Measurements from ENCODE around the gene CCDC74B.
"Not testable (repeated sequence)": the region's sequence is repeated elsewhere in the genome, so short reads cannot be mapped to it uniquely, and the experiment has no call there.

CCDC74B gene

DNA sequence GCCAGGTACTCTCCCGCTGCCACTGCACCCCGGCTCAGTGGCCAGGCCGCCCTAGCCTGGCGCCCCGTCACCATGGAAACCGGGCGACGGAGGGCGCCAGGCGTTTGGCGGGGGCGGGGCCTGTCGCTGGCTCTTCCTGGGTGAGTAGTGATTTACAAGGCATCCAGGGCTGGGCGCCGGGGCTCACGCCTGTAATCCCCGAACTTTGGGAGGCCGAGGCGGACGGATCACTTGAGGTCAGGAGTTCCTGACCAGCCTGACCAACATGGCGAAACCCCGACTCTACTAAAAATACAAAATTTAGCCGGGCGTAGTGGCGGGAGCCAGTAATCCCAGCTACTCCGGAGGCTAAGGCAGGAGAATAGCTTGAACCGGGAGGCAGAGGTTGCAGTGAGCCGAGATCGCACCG is at the start of gene CCDC74B:
CCDC74B (minus strand) TSS at position 107 of the 409 bp plus-strand sequence. CDS start 116 bp downstream, outside the sequence.
- ATAC-seq (replicated peaks) (peak; percentile 84 to 88), DNase-seq (peak; percentile 39)
- H3K9me3 Mint-ChIP-seq, H3K36me3 Mint-ChIP-seq: not testable (repeated sequence)
- peak within 1 kb of the TSS; percentile 87 for H3K27ac Mint-ChIP-seq
- H3K4me3 Mint-ChIP-seq: peak within 1 kb of the TSS; percentile 81 to 83
- peaks cover 8 to 20% of the 10 kb centered on the region in 2 donors for H3K4me1 Mint-ChIP-seq
- peaks cover 16 to 33% of the 10 kb centered on the region in 2 donors for H3K27me3 Mint-ChIP-seq

DNA sequence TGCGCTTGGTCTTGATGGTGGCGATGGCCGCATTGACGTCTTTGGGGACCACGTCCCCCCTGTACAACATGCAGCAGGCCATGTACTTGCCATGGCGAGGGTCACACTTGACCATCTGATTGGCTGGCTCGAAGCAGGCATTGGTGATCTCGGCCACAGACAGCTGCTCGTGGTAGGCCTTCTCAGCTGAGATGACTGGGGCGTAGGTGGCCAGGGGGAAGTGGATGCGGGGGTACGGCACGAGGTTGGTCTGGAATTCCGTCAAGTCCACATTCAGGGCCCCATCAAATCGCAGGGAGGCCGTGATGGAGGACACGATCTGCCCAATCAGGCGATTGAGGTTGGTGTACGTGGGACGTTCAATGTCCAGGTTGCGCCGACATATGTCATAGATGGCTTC is 48.9 kb upstream of the CCDC74B start:
- not testable (repeated sequence) for H3K4me1 Mint-ChIP-seq; H3K4me3 Mint-ChIP-seq; ATAC-seq (replicated peaks); H3K27me3 Mint-ChIP-seq; H3K9me3 Mint-ChIP-seq; DNase-seq
- Mint-ChIP-seq H3K27ac (peak overlapping the region; percentile 28), H3K36me3 (peaks cover 6 to 14% of the 10 kb centered on the region in 2 donors)

DNA sequence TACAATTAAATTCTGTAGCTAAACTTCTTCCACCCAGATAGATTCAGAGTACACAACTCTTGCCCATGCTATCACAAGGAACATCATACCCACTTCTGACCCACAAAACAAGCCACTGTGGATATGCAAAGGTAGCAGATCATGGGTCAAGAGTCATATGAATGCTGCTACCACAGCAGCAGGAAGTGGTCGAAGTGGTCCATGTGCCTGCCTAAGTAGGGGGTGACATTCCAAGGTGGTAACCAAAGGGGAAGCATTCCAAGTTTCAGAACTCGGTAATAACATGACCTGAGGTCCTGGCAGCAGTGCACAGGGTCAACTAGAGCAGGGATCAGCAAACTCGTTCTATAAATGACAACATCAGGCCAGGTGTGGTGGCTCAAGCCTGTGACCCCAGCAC is 47.5 kb upstream of the CCDC74B start:
- H3K4me1 Mint-ChIP-seq; H3K27ac Mint-ChIP-seq; DNase-seq; ATAC-seq (replicated peaks); H3K9me3 Mint-ChIP-seq; H3K27me3 Mint-ChIP-seq; H3K4me3 Mint-ChIP-seq: not testable (repeated sequence)
- peaks cover 5 to 20% of the 10 kb centered on the region in 2 donors for H3K36me3 Mint-ChIP-seq

- not testable (repeated sequence) for H3K27ac Mint-ChIP-seq; DNase-seq; ATAC-seq (replicated peaks); H3K27me3 Mint-ChIP-seq; H3K4me1 Mint-ChIP-seq; H3K4me3 Mint-ChIP-seq; H3K9me3 Mint-ChIP-seq
- H3K36me3 Mint-ChIP-seq: peaks cover 7 to 23% of the 10 kb centered on the region in 2 donors
These were observed 46.4 kb upstream of the CCDC74B start for GRCh38 chr2:130191319-130191718.

GRCh38 chr2:130190237-130190636 is 45.3 kb upstream of the CCDC74B start:
- no peak for ATAC-seq (replicated peaks)
- peaks cover 14 to 34% of the 10 kb centered on the region in 2 donors for H3K36me3 Mint-ChIP-seq
- no peaks in the 10 kb centered on the region for H3K9me3 Mint-ChIP-seq
- no peak overlapping the region for H3K27ac Mint-ChIP-seq
- no peaks in the 10 kb centered on the region for H3K27me3 Mint-ChIP-seq
- no peak for DNase-seq
- H3K4me3 Mint-ChIP-seq: no peak overlapping the region
- H3K4me1 Mint-ChIP-seq: peaks cover 5 to 12% of the 10 kb centered on the region in 2 donors

DNA sequence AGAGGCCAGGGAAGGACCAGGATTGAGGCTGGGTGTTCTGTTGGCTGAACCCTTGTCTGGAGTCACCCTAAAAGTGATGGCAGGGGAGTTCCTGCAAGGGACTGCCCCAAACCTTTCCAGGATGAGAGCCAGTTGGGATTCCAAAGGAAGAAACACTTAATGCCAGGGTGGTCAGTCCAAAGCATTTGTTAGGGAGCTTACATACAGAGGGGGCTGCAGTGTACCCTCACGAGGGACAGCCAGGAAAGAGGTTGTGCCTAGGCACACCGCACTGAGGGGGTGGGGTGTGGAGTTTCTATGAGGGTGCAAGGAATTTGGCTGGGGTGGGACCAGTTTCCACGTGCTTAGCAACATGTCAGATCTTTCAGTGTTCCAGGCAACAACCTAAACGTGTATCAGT is 44.0 kb upstream of the CCDC74B start:
- ATAC-seq (replicated peaks); H3K4me3 Mint-ChIP-seq; H3K9me3 Mint-ChIP-seq; DNase-seq; H3K27ac Mint-ChIP-seq; H3K27me3 Mint-ChIP-seq: not testable (repeated sequence)
- Mint-ChIP-seq H3K36me3 (peaks cover 13 to 39% of the 10 kb centered on the region in 2 donors), H3K4me1 (peaks cover 5 to 14% of the 10 kb centered on the region in 2 donors)

DNA sequence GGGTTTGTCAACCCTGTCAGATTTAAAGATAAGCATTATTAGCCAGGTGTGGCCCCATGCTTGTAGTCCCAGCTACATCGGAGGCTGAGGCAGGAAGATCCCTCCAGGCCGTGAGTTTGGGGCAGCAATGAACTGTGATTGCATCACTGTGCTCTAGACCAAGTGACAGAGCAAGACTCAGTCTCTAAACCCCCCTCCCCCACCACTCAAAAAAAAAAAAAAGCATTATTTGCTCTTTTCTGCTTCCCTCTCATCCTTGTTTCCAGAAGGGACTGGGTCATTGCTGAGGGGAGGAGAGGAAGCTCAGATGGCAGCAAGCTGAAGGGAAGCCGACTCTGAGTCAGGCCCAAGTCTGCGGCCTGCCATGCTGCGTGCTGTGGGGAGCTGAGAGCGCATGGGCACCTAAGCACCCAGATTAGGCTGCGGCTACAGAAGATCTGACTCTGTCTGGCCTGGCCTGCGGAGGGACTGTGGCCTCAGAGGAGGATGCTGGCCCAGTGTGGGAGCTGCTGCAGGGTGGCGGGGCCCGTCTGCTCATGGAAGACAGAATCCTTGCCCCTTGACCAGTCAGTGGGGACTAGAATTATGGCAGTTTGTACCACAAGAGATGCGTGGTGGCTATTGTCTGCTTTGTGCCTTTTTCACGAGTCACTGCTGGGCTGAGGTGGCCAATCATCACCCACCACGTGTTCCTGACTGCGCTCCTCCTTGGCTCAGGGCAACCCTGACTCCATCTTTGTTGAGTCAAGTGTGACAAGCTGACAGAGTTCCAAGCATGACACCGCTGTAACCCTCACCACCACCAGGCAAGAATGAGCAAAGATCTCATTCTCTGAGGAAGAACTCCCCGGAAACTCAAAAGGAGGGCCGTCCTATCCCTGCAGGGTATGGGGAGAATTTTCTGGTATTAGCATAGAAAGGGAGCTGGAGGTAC is 43.2 kb upstream of the CCDC74B start:
- not testable (repeated sequence) for H3K9me3 Mint-ChIP-seq; H3K4me3 Mint-ChIP-seq; ATAC-seq (replicated peaks); DNase-seq; H3K27me3 Mint-ChIP-seq
- Mint-ChIP-seq H3K4me1 (peaks cover 9 to 22% of the 10 kb centered on the region in 2 donors), H3K27ac (peak overlapping the region; percentile 77), H3K36me3 (peaks cover 15 to 37% of the 10 kb centered on the region in 2 donors)

GRCh38 chr2:130187268-130187667 is 42.4 kb upstream of the CCDC74B start:
- DNase-seq (no peak), ATAC-seq (replicated peaks) (no peak)
- H3K27me3 Mint-ChIP-seq: no peaks in the 10 kb centered on the region
- H3K4me1 Mint-ChIP-seq: peaks cover 10 to 25% of the 10 kb centered on the region in 2 donors
- H3K4me3 Mint-ChIP-seq: no peak overlapping the region
- H3K27ac Mint-ChIP-seq: no peak overlapping the region
- no peaks in the 10 kb centered on the region for H3K9me3 Mint-ChIP-seq
- H3K36me3 Mint-ChIP-seq: peaks cover 15 to 37% of the 10 kb centered on the region in 2 donors

DNA sequence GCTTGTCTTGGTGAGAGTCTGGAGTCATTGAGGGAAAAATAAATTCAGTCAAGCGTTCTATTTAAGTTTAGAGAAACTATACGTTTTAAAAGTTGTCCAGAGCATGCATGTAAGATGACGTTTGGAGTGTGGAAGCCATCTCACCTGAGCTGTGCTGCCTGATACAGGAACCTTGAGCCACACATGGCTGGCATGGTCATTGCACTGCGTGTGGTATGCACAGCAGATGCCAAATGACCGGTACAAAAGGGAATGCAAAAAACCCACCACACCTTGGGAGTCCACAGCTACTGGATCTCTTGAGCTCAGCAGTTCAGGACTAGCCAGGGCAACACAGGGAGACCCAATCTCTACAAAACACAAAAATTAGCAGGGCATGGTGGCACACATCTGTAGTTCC is 41.5 kb upstream of the CCDC74B start:
- Mint-ChIP-seq H3K36me3 (peaks cover 14 to 33% of the 10 kb centered on the region in 2 donors), H3K4me3 (no peak overlapping the region)

GRCh38 chr2:130185896-130186295 is 41.0 kb upstream of the CCDC74B start:
- ATAC-seq (replicated peaks) (no peak), DNase-seq (no peak)
- peaks cover 10 to 25% of the 10 kb centered on the region in 2 donors for H3K4me1 Mint-ChIP-seq
- no peaks in the 10 kb centered on the region for H3K9me3 Mint-ChIP-seq
- H3K27ac Mint-ChIP-seq: peak overlapping the region; percentile 72
- H3K4me3 Mint-ChIP-seq: no peak overlapping the region
- no peaks in the 10 kb centered on the region for H3K27me3 Mint-ChIP-seq
- H3K36me3 Mint-ChIP-seq: peaks cover 17 to 33% of the 10 kb centered on the region in 2 donors

More for the DNA sequence above, 41.5 kb upstream of the CCDC74B start:
- ATAC-seq (replicated peaks) (no peak), DNase-seq (no peak)
- H3K9me3 Mint-ChIP-seq: no peaks in the 10 kb centered on the region
- peaks cover 10 to 25% of the 10 kb centered on the region in 2 donors for H3K4me1 Mint-ChIP-seq
- peak overlapping the region; percentile 25 for H3K27ac Mint-ChIP-seq
- no peaks in the 10 kb centered on the region for H3K27me3 Mint-ChIP-seq

GRCh38 chr2:130185436-130185835 is 40.5 kb upstream of the CCDC74B start:
- Mint-ChIP-seq H3K4me3 (no peak overlapping the region), H3K27me3 (no peaks in the 10 kb centered on the region), H3K27ac (peak overlapping the region; percentile 83), H3K36me3 (peaks cover 19 to 34% of the 10 kb centered on the region in 2 donors), H3K9me3 (no peaks in the 10 kb centered on the region), H3K4me1 (peaks cover 10 to 28% of the 10 kb centered on the region in 2 donors)
- no peak for DNase-seq
- ATAC-seq (replicated peaks): no peak

DNA sequence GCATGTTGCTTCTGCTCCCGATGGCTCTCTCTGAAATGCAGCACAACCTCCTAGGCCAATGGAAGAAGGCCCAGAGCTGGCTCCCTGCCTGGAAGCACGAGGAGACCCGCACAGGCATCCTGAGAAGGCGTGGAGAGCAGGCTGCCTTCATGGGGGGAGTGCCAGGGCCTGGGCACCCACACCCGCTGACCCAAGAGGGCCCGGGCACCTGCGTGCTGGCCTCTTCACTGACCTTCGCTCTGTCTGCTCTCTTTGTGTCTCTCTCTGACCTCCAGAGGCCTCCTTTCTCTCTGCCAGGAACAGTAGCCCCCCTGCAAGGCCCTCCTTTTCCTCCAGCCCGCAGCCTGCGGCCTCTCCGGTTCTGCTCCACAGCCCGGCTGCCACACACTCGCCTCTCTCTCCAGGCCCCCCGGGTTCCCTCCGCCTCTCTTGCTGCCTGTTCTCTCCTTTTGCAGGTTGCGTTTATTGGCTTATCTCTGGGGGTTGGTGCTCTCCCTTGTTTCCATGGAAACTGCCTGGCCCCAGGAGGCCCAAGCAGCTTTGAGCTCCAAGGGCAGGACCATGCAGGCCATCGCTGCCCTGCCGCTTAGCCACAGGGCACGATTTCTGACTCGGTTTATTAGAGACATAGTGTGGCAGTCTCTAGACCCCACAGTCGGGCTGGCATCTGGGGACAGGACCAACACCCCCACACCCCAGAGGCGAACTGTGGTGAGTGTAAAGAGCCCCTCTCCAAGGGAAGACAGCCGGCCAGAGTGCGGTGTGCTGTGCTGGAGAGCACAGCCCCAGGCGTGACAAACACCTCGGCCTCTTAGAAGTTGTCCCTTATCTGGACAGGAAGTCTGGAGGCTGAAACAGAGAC is 38.8 kb upstream of the CCDC74B start:
- Mint-ChIP-seq H3K27ac (peak overlapping the region; percentile 86), H3K9me3 (no peaks in the 10 kb centered on the region), H3K27me3 (no peaks in the 10 kb centered on the region), H3K4me3 (peak overlapping the region; percentile 79 to 80), H3K36me3 (peaks cover 19 to 36% of the 10 kb centered on the region in 2 donors), H3K4me1 (peaks cover 10 to 40% of the 10 kb centered on the region in 2 donors)
- ATAC-seq (replicated peaks) (no peak), DNase-seq (no peak)

DNA sequence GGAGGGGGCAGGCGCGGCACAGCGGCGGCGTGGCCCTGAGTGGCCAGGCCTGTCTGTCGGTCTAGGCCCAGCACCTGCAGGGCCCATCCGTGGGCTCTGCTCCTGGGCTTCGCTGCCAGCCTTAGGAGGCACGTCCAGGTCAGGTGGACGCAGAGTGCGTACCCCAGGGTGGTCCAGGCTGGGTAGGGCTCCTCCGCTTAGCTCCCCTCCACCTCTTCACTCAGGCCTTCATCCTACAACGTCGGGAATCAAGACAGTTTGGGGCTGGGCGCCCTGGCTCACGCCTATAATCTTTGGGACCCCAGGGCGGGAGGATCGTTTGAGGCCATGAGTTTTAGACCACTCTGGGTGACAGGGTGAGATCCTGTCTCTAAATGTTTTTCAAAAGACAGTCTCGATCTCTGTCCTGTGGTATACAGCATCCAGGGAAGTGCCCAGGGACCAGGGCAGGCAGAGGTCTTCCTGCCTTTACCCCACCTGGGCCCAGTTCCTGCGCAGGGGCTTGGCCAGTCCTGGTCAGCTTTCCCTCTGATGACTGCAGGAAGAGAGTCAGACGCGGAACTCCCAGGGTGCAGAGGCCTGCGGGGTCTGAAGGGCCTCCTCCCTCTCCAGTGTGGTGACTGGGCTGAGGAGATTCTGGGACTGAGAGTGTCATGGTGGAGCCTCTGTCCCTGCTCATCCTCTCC is 38.1 kb upstream of the CCDC74B start:
- not testable (repeated sequence) for ATAC-seq (replicated peaks)

More for the DNA sequence above, 38.1 kb upstream of the CCDC74B start:
- H3K9me3 Mint-ChIP-seq, DNase-seq, H3K27me3 Mint-ChIP-seq: not testable (repeated sequence)
- Mint-ChIP-seq H3K27ac (peak overlapping the region; percentile 86), H3K4me1 (peaks cover 11 to 40% of the 10 kb centered on the region in 2 donors), H3K36me3 (peaks cover 19 to 31% of the 10 kb centered on the region in 2 donors), H3K4me3 (peak overlapping the region; percentile 79 to 80)

All from stimulated activated naive B cell treated with anti-CD40 and anti-IgM and Interleukin-4, amounts not matched to agents 10 μg/mL and 1 μg/mL and 100 μg/mL, for 72 hours (primary cell).